HL-60 (cell line): ENCODE data around the gene PPAN.

Experiments
- DNase-seq, 2 experiments: peaks; one replicate each; pipeline ENCODE4 v3.0.0-alpha.2; 2010 to 2020; ENCODE audit warnings: low read depth in 1 of 2, low spot score in 1 of 2
- H3K27ac ChIP-seq: fragments of 250-450 bp; sonication (Bioruptor Pico); replicated peaks from 2 replicates; pipeline ENCODE4 v1.5.1; 2020; ENCODE audit warnings: mild to moderate bottlenecking, moderate library complexity
- H3K27me3 ChIP-seq: fragments of 250-450 bp; sonication (Bioruptor Pico); 2 replicates; pipeline ENCODE4 v1.5.1; 2021; ENCODE audit warnings: mild to moderate bottlenecking, moderate library complexity; ENCODE audit not compliant: insufficient read depth, poor library complexity, severe bottlenecking
- H3K4me3 ChIP-seq: replicated peaks from 2 replicates; pipeline ENCODE4 v1.5.1; 2011; ENCODE audit warnings: mild to moderate bottlenecking, control low read depth, low read length; ENCODE audit not compliant: insufficient read depth
- GABPA ChIP-seq: IDR thresholded peaks from 2 replicates; pipeline ENCODE4 v1.6.1; 2012; ENCODE audit warnings: low read depth
- POLR2AphosphoS5 ChIP-seq: IDR thresholded peaks from 2 replicates; pipeline ENCODE4 v1.6.1; 2012; ENCODE audit warnings: low read depth
- SPI1 ChIP-seq: IDR thresholded peaks from 2 replicates; pipeline ENCODE4 v1.6.1; 2012; ENCODE audit warnings: low read depth, mild to moderate bottlenecking, borderline replicate concordance
- TF ChIP-seq, protein P1 (sequence below): IDR thresholded peaks from 2 replicates; pipeline ENCODE4 v1.6.1; 2012; ENCODE audit warnings: low read depth; ENCODE audit not compliant: insufficient replicate concordance
- TF ChIP-seq, protein P2 (sequence below): IDR thresholded peaks from one replicate; pipeline ENCODE4 v1.5.1; 2011; ENCODE audit warnings: low read length, control low read depth, inconsistent platforms; ENCODE audit not compliant: insufficient read depth

PPAN gene

DNA sequence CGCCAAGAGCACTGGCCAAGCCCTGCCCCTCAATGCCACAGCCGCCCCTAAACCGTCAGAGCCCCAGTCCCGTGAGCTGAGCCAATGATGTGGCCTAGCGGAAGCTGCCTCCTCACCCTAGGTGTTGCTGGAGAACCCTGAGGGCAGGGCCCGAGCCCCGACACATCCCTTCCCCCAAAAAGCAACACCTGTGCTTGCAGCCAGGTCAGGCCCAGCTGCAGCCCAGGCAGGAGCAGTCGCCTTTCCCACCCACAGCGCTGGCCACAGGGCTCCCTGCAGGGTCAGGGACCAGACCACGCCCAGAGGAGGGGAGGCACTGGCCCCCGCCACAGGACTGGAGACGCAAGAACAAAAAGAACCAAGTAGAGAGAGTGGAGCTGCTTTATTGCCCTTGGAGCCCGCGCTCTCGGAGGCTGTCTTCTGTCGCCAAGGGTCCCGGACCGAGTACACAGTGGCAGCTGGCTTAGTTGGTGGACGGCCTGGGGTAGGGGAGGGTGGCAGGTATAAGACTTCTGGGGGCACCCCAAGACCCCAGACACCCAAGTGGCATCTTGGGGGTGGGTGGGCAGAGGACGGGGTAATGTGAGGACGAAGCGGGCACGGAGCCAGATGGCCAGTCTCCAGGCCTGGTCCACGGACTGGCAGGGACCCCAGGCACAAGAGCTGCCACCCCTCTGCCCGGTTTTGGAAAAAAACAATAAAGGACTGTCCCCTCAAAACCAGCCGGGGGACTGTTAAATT, 8.7 kb downstream of the PPAN start:
- peak in 1 of 2 experiments; percentile 41 for DNase-seq
- Histone ChIP-seq H3K27ac (no peak overlapping the region), H3K27me3 (no peaks in the 10 kb centered on the region), H3K4me3 (no peak overlapping the region)
- peak; percentile 88 for TF ChIP-seq POLR2AphosphoS5
- no peak for TF ChIP-seq SPI1

DNA sequence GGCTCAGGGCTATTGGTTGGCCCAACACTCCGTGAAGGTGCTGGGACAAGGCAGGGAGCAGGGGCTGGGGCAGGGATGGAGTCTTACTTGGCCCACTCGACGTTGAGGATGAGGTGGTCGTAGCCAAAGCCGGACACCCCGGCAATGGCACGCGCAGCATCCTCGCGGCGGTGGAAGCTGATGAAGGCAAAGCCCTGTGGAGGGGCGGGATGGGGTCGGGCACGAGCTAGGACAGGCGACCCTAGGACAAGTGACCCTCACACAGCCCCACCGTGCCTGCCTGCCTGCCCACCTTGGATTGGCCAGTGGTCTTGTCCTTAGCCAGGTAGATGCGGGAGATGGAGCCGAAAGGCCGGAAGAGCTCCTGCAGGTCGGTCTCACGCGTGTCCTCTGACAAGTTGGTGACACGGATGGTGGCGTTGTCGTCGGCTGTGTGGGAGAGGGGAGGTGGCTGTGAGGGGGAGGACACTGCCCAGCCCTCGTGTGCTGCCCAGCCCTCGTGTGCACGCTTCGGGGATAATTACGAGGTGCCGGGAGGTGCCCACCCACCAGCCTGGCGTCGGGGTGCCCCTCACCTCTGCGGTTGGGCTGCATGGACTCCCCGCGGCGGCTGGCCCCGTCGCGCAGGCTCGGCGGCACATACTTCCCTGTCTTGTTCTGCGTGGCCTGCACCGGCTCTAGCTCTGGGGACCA, 9.4 kb downstream of the PPAN start:
- H3K27ac ChIP-seq, result no peak overlapping the region
- H3K4me3 ChIP-seq, result no peak overlapping the region
- TF ChIP-seq, protein P1, sequence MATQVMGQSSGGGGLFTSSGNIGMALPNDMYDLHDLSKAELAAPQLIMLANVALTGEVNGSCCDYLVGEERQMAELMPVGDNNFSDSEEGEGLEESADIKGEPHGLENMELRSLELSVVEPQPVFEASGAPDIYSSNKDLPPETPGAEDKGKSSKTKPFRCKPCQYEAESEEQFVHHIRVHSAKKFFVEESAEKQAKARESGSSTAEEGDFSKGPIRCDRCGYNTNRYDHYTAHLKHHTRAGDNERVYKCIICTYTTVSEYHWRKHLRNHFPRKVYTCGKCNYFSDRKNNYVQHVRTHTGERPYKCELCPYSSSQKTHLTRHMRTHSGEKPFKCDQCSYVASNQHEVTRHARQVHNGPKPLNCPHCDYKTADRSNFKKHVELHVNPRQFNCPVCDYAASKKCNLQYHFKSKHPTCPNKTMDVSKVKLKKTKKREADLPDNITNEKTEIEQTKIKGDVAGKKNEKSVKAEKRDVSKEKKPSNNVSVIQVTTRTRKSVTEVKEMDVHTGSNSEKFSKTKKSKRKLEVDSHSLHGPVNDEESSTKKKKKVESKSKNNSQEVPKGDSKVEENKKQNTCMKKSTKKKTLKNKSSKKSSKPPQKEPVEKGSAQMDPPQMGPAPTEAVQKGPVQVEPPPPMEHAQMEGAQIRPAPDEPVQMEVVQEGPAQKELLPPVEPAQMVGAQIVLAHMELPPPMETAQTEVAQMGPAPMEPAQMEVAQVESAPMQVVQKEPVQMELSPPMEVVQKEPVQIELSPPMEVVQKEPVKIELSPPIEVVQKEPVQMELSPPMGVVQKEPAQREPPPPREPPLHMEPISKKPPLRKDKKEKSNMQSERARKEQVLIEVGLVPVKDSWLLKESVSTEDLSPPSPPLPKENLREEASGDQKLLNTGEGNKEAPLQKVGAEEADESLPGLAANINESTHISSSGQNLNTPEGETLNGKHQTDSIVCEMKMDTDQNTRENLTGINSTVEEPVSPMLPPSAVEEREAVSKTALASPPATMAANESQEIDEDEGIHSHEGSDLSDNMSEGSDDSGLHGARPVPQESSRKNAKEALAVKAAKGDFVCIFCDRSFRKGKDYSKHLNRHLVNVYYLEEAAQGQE, result no peak
- TF ChIP-seq, protein P2, sequence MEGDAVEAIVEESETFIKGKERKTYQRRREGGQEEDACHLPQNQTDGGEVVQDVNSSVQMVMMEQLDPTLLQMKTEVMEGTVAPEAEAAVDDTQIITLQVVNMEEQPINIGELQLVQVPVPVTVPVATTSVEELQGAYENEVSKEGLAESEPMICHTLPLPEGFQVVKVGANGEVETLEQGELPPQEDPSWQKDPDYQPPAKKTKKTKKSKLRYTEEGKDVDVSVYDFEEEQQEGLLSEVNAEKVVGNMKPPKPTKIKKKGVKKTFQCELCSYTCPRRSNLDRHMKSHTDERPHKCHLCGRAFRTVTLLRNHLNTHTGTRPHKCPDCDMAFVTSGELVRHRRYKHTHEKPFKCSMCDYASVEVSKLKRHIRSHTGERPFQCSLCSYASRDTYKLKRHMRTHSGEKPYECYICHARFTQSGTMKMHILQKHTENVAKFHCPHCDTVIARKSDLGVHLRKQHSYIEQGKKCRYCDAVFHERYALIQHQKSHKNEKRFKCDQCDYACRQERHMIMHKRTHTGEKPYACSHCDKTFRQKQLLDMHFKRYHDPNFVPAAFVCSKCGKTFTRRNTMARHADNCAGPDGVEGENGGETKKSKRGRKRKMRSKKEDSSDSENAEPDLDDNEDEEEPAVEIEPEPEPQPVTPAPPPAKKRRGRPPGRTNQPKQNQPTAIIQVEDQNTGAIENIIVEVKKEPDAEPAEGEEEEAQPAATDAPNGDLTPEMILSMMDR, result no peak
- TF ChIP-seq SPI1 (no peak), GABPA (no peak), POLR2AphosphoS5 (peak; percentile 77)
- H3K27me3 ChIP-seq, result no peaks in the 10 kb centered on the region
- no peak for DNase-seq

DNA sequence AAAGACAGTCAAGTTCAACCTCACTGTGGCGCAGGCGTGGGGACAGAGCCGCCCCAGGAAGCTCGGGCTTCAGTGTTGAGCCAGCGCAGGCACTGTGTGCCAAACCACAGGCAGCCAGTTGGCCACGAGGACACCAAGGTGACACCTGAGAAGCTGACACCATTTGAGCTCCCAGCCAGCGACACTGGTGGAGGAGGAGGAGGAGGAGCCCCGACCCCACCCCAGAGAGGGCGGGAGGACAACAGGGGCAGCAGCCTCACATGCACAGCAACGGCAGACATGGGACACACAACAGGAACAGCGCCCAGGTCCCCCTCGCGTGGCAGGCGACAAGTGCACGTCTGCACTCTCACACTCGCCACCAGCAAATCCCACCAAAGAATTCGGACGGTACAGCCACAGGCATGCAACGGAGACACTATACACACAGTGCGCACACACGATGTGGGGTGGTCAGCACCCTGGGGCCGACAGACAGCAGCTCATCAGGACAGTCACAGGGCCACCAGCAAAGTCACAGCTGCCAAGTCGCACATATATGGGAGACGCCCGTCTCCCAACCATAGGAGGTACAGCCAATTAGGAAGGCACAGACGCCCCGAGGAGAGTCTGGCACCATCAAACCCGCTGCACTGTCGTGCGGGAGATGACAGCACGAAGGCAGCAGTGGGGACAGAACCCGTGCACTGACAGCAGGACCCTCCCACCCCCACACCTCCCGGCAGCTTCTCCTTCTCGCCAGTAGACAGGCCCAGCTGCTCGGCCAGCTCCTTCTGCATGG, 10.1 kb downstream of the PPAN start:
- no peak overlapping the region for H3K4me3 ChIP-seq

More for the DNA sequence above, 10.1 kb downstream of the PPAN start:
- Histone ChIP-seq H3K27me3 (no peaks in the 10 kb centered on the region), H3K27ac (no peak overlapping the region)
- DNase-seq, result no peak
- no peak for TF ChIP-seq SPI1
- TF ChIP-seq, protein P2, result no peak
- no peak for TF ChIP-seq GABPA
- no peak; the same call in 1 of the 2 replicates for TF ChIP-seq POLR2AphosphoS5
- TF ChIP-seq, protein P1, result no peak
